Fibroblast of villous mesenchyme (primary cell): ENCODE measurements around the gene RASGEF1C. TPM values are rescaled to one million over a fixed set of nuclear protein-coding genes. Genes with fewer than 3 reads are reported as not detected.

ENCODE experiments used
- DNase-seq: peaks from one replicate; pipeline ENCODE4 v3.0.0-alpha.2; 2010; ENCODE audit warnings: low read depth
- H3K4me3 ChIP-seq: 2 replicates; pipeline ENCODE4 v1.5.1; 2011; ENCODE audit warnings: low read depth, mild to moderate bottlenecking, low read length
- CTCF ChIP-seq: IDR thresholded peaks from 2 replicates; pipeline ENCODE4 v1.5.1; 2012; ENCODE audit warnings: low read depth, mild to moderate bottlenecking, low read length; ENCODE audit not compliant: insufficient read depth
- total RNA-seq: library from RNA; depleted of rRNA; stranded (reverse); fragments of >200 nt; gene quantifications from 2 replicates; pipeline ENCODE4 v1.2.3, GENCODE V29; 2012

Gene RASGEF1C
- total RNA-seq, 1 donor, result not detected

GRCh38 chr5:180136630-180137381, 72.2 kb downstream of the RASGEF1C start:
- no peak for DNase-seq
- H3K4me3 ChIP-seq, result no peak overlapping the region
- no peak for TF ChIP-seq CTCF

GRCh38 chr5:180135967-180136629, 72.9 kb downstream of the RASGEF1C start:
- no peak for DNase-seq
- TF ChIP-seq CTCF, result no peak
- H3K4me3 ChIP-seq, result no peak overlapping the region

- no peak overlapping the region for H3K4me3 ChIP-seq
- DNase-seq, result no peak
- TF ChIP-seq CTCF, result no peak
Observed at GRCh38 chr5:180135128-180135955, 73.7 kb downstream of the RASGEF1C start.

GRCh38 chr5:180133971-180134508, 75.0 kb downstream of the RASGEF1C start:
- TF ChIP-seq CTCF, result no peak
- no peak for DNase-seq
- no peak overlapping the region for H3K4me3 ChIP-seq

- TF ChIP-seq CTCF, result no peak
- no peak for DNase-seq
- no peak overlapping the region for H3K4me3 ChIP-seq
Observed at GRCh38 chr5:180133551-180133950, 75.5 kb downstream of the RASGEF1C start.

- DNase-seq, result no peak
- TF ChIP-seq CTCF, result no peak
- H3K4me3 ChIP-seq, result no peak overlapping the region
Observed at GRCh38 chr5:180133060-180133459, 76.0 kb downstream of the RASGEF1C start.
